DOHH2 (cell line): Measurements from ENCODE around the gene SPSB4.

Source experiments
- H3F3A ChIP-seq: fragments of 200-600 bp; sonication (generic), shearing (Covaris generic); 2 replicates; pipeline ENCODE4 v1.6.0; 2016; ENCODE audit warnings: antibody characterized with exemption, mild to moderate bottlenecking; ENCODE audit not compliant: control insufficient read depth, insufficient read depth
- H3K27ac ChIP-seq: fragments of 200-600 bp; sonication (generic); 2 replicates; pipeline ENCODE4 v1.5.1; 2014; ENCODE audit warnings: low read depth, mild to moderate bottlenecking, low read length, moderate library complexity
- H3K27me3 ChIP-seq: fragments of 200-600 bp; sonication (generic); 2 replicates; pipeline ENCODE4 v1.6.1; 2014; ENCODE audit warnings: mild to moderate bottlenecking, low read length, mixed read lengths; ENCODE audit not compliant: control insufficient read depth
- H3K36me3 ChIP-seq: fragments of 200-600 bp; sonication (generic); 2 replicates; pipeline ENCODE4 v1.6.1; 2014; ENCODE audit warnings: mild to moderate bottlenecking, low read length, moderate library complexity, mixed read lengths; ENCODE audit not compliant: control insufficient read depth
- H3K4me1 ChIP-seq: fragments of 200-600 bp; sonication (generic); 2 replicates; pipeline ENCODE4 v1.6.1; 2014; ENCODE audit warnings: mild to moderate bottlenecking, low read length, mixed read lengths; ENCODE audit not compliant: control insufficient read depth
- H3K4me2 ChIP-seq: fragments of 200-600 bp; sonication (generic); 2 replicates; pipeline ENCODE4 v1.6.0; 2014; ENCODE audit warnings: mild to moderate bottlenecking, low read length, moderate library complexity
- H3K4me3 ChIP-seq: fragments of 200-600 bp; sonication (generic); 2 replicates; pipeline ENCODE4 v1.5.1; 2014; ENCODE audit warnings: mild to moderate bottlenecking, low read length, mixed read lengths
- H3K79me2 ChIP-seq: fragments of 200-600 bp; sonication (generic); 2 replicates; pipeline ENCODE4 v1.6.1; 2014; ENCODE audit warnings: mild to moderate bottlenecking, low read length, mixed read lengths; ENCODE audit not compliant: control insufficient read depth
- H3K9me2 ChIP-seq: fragments of 200-600 bp; sonication (generic); replicated peaks from 2 replicates; pipeline ENCODE4 v1.6.1; 2014; ENCODE audit warnings: mild to moderate bottlenecking, low read length, mixed read lengths; ENCODE audit not compliant: control insufficient read depth
- H3K9me3 ChIP-seq: fragments of 200-600 bp; sonication (generic); 2 replicates; pipeline ENCODE4 v1.6.1; 2014; ENCODE audit warnings: antibody characterized with exemption, low read length, mixed read lengths; ENCODE audit not compliant: control insufficient read depth, insufficient read depth
- H4K20me1 ChIP-seq: fragments of 200-600 bp; sonication (generic); 2 replicates; pipeline ENCODE4 v1.6.0; 2014; ENCODE audit warnings: low read depth, mild to moderate bottlenecking, antibody characterized with exemption, low read length, moderate library complexity; ENCODE audit not compliant: control insufficient read depth, insufficient read depth
- EZH2phosphoT487 ChIP-seq: fragments of 200-600 bp; sonication (generic); IDR thresholded peaks from 2 replicates; pipeline ENCODE4 v1.6.1; 2017; ENCODE audit warnings: borderline replicate concordance, mild to moderate bottlenecking, antibody characterized with exemption, low read length, moderate library complexity, mixed read lengths
- TF ChIP-seq, protein P1 (sequence below): fragments of 200-600 bp; sonication (generic); IDR thresholded peaks from one replicate; pipeline ENCODE4 v1.5.1; 2014; ENCODE audit warnings: antibody characterized with exemption, mild to moderate bottlenecking, low read depth, low read length; ENCODE audit not compliant: poor library complexity, severe bottlenecking

The SPSB4 gene

DNA sequence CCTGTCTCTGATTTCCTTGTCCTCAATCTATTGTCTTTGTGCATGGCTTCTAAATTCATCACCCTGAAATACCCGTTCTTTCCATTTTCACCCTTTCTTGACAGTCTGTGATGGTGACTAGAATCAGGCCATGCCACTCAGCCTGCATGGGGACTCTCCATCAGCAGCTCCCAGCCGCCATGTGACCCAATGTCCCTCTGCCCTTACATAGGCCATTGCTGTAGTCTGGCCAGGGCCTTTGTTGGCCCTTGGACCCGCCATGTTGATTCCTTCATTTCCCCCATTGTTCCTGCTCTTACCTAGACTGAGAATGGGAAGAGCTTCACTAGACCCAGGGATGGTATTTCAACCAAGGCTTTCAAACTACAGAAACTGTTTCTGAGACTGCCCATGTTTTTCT, 45.8 kb downstream of the SPSB4 start:
- Histone ChIP-seq H3K4me3 (no peak overlapping the region), H3K36me3 (no peaks in the 10 kb centered on the region), H3K27me3 (no peaks in the 10 kb centered on the region), H3K4me1 (no peaks in the 10 kb centered on the region), H3F3A (no peaks in the 10 kb centered on the region), H3K9me2 (no peaks in the 10 kb centered on the region), H3K4me2 (no peak overlapping the region), H3K9me3 (no peaks in the 10 kb centered on the region), H3K79me2 (no peaks in the 10 kb centered on the region), H3K27ac (no peak overlapping the region), H4K20me1 (no peaks in the 10 kb centered on the region)
- TF ChIP-seq, protein P1, sequence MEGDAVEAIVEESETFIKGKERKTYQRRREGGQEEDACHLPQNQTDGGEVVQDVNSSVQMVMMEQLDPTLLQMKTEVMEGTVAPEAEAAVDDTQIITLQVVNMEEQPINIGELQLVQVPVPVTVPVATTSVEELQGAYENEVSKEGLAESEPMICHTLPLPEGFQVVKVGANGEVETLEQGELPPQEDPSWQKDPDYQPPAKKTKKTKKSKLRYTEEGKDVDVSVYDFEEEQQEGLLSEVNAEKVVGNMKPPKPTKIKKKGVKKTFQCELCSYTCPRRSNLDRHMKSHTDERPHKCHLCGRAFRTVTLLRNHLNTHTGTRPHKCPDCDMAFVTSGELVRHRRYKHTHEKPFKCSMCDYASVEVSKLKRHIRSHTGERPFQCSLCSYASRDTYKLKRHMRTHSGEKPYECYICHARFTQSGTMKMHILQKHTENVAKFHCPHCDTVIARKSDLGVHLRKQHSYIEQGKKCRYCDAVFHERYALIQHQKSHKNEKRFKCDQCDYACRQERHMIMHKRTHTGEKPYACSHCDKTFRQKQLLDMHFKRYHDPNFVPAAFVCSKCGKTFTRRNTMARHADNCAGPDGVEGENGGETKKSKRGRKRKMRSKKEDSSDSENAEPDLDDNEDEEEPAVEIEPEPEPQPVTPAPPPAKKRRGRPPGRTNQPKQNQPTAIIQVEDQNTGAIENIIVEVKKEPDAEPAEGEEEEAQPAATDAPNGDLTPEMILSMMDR: no peak
- no peak for TF ChIP-seq EZH2phosphoT487

DNA sequence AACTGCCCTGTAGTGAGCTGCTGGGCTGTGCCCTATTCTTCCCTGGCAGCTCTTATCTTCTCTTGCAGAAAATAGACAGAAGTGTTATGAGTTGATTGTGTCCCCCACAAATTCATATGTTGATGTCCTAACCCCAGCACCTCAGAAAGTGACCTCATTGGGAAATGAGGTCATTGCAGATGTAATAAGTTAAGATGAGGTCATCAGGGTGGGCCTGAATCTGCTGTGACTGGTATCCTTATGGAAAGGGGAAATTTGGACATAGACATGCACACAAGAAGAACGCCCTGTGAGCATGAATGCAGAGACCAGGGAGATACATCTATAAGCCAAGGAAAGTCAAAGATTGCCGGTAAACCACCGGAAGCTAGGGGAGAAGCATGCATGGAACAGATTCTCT, 49.0 kb downstream of the SPSB4 start:
- Histone ChIP-seq H3K27ac (no peak overlapping the region), H3F3A (no peaks in the 10 kb centered on the region), H3K9me2 (no peaks in the 10 kb centered on the region), H3K4me3 (no peak overlapping the region), H3K36me3 (no peaks in the 10 kb centered on the region), H3K27me3 (no peaks in the 10 kb centered on the region), H3K79me2 (no peaks in the 10 kb centered on the region), H3K4me2 (no peak overlapping the region), H3K4me1 (no peaks in the 10 kb centered on the region), H4K20me1 (no peaks in the 10 kb centered on the region), H3K9me3 (no peaks in the 10 kb centered on the region)
- TF ChIP-seq, protein P1: no peak
- no peak for TF ChIP-seq EZH2phosphoT487

DNA sequence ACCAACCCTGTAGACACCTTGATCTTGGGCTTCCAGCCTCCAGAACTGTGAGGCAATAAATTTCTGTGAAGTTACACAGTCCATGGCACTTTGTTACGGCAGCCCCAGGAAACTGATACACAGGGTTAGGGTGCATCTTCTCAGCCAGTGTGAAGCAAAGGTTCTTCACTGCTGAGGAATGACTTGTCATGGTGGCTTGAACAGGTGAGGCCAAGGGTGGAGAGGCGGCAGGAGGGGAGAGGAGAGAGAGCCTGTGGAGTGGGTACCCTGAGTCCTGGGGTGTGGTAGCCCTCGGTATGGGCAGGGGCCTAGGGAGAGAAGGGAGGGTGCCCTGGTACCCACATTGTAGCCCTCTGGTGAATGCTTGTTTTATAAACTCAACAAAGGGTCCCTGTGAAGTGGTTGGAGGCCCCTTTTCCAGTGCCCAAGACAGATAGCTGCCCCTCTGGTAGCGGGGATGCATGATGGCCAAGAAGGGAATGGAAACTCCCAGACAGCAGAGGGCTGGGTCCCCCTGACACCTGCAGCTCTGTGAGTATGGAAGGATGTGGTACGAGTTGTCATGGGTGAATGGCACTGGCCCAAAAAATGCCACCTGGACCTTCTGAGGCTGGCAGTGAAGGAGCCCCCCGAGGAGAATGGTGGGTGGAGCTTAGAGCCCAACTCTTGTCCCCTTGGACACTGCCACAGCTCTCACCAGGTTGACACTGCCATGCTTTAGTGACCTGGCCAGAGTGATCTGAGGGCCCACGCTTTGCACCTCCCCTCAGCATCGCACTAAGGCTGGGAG, 49.6 kb downstream of the SPSB4 start:
- H3K9me2 ChIP-seq: no peaks in the 10 kb centered on the region
- H3K79me2 ChIP-seq: no peaks in the 10 kb centered on the region
- no peaks in the 10 kb centered on the region for H3K4me1 ChIP-seq
- H3F3A ChIP-seq: no peaks in the 10 kb centered on the region
- H3K27ac ChIP-seq: no peak overlapping the region
- H3K4me3 ChIP-seq: no peak overlapping the region
- H3K36me3 ChIP-seq: no peaks in the 10 kb centered on the region
- no peaks in the 10 kb centered on the region for H3K9me3 ChIP-seq
- H4K20me1 ChIP-seq: no peaks in the 10 kb centered on the region
- H3K4me2 ChIP-seq: no peak overlapping the region
- no peaks in the 10 kb centered on the region for H3K27me3 ChIP-seq
- no peak for TF ChIP-seq EZH2phosphoT487

DNA sequence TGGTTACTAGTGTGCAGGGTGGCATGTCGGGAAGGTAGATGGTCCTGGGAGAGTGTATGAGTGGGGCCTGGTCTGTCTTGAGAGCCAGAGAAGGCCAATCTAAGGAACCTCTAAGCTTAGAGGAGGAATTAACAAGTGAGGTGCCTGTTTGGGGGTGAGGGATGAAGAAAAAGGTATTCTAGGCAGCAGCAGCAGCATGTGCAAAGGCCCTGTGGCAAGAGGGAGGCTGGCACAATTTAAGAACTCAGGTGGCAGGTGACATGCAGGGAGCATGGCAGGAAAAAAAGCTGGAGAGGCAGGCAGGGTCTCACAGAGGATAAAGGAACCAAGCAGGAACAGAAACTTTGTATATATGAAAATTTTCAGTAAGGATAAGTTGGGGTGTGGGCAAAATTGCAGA, 51.2 kb downstream of the SPSB4 start:
- no peak overlapping the region for H3K4me3 ChIP-seq
- H3K27me3 ChIP-seq: no peaks in the 10 kb centered on the region
- H3K36me3 ChIP-seq: no peaks in the 10 kb centered on the region
- no peaks in the 10 kb centered on the region for H3K9me2 ChIP-seq
- no peak overlapping the region for H3K4me2 ChIP-seq
- H3K27ac ChIP-seq: no peak overlapping the region
- no peaks in the 10 kb centered on the region for H3K4me1 ChIP-seq
- H4K20me1 ChIP-seq: no peaks in the 10 kb centered on the region
- H3F3A ChIP-seq: no peaks in the 10 kb centered on the region
- H3K9me3 ChIP-seq: no peaks in the 10 kb centered on the region
- no peaks in the 10 kb centered on the region for H3K79me2 ChIP-seq
- TF ChIP-seq, protein P1: no peak
- TF ChIP-seq EZH2phosphoT487: no peak
